Fibroblast of the aortic adventitia (primary cell): ENCODE results near the gene MBNL2. TPM values are rescaled to one million over a fixed set of nuclear protein-coding genes. Genes with fewer than 3 reads are reported as not detected.

Source experiments
- DNase-seq: peaks from one replicate; pipeline ENCODE4 v3.0.0-alpha.2; 2010; ENCODE audit warnings: low read depth
- H3K4me3 ChIP-seq: 2 replicates; pipeline ENCODE4 v1.5.1; 2011; ENCODE audit warnings: low read depth, mild to moderate bottlenecking, control low read depth, low read length, moderate library complexity
- total RNA-seq: library from RNA; depleted of rRNA; stranded (reverse); fragments of >200 nt; gene quantifications from 2 replicates; pipeline ENCODE4 v1.2.3, GENCODE V29; 2012; ENCODE audit warnings: low replicate concordance
- TF ChIP-seq, protein P1 (sequence below): IDR thresholded peaks from 2 replicates; pipeline ENCODE4 v1.5.1; 2011; ENCODE audit warnings: mild to moderate bottlenecking, low read length, control low read depth, inconsistent platforms; ENCODE audit not compliant: insufficient read depth

The MBNL2 gene, protein sequence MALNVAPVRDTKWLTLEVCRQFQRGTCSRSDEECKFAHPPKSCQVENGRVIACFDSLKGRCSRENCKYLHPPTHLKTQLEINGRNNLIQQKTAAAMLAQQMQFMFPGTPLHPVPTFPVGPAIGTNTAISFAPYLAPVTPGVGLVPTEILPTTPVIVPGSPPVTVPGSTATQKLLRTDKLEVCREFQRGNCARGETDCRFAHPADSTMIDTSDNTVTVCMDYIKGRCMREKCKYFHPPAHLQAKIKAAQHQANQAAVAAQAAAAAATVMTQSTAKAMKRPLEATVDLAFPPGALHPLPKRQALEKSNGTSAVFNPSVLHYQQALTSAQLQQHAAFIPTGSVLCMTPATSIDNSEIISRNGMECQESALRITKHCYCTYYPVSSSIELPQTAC
- 44.3 and 120 TPM in 2 replicates for total RNA-seq

DNA sequence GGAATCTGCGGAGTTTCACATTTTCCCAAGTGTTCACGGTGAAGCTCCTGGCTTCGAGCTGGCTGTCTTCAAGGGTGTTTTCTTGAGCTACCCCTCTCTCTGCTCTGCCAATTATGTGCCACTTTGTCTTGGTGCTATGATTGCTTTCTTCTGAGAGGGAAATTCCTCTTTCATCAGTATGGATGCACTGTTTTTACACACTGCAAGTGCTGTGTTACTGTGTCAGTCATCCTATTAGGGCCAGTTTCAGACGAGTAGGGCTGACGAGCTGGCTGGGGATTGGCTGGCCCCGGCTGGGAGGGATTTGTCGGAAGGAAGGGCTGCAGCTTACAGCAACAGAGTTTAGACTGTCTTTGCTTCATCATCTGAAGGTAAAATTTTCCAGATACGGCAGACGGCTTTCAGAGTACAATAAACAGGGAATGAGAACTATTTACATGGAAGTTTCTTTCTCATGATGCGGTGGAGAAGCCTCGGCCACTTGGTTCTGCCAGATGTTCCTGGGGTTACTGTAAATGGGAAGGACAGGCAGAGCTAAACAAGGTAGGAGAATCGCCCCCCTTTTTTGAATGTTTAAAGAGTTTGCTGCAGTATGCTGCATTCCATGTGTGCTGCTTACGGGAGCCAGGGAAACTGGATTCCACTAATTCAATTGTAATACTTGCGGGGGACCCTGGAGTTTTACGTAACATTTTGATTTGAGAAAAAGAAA, at the start of gene MBNL2:
TSS of gene MBNL2 (plus strand) at position 345 of the 712 bp plus-strand sequence. CDS start 53,903 bp downstream, outside the sequence.
- DNase-seq, result peak; percentile 93
- peak within 1 kb of the TSS; percentile 91 for H3K4me3 ChIP-seq
- TF ChIP-seq, protein P1, sequence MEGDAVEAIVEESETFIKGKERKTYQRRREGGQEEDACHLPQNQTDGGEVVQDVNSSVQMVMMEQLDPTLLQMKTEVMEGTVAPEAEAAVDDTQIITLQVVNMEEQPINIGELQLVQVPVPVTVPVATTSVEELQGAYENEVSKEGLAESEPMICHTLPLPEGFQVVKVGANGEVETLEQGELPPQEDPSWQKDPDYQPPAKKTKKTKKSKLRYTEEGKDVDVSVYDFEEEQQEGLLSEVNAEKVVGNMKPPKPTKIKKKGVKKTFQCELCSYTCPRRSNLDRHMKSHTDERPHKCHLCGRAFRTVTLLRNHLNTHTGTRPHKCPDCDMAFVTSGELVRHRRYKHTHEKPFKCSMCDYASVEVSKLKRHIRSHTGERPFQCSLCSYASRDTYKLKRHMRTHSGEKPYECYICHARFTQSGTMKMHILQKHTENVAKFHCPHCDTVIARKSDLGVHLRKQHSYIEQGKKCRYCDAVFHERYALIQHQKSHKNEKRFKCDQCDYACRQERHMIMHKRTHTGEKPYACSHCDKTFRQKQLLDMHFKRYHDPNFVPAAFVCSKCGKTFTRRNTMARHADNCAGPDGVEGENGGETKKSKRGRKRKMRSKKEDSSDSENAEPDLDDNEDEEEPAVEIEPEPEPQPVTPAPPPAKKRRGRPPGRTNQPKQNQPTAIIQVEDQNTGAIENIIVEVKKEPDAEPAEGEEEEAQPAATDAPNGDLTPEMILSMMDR, result no peak

DNA sequence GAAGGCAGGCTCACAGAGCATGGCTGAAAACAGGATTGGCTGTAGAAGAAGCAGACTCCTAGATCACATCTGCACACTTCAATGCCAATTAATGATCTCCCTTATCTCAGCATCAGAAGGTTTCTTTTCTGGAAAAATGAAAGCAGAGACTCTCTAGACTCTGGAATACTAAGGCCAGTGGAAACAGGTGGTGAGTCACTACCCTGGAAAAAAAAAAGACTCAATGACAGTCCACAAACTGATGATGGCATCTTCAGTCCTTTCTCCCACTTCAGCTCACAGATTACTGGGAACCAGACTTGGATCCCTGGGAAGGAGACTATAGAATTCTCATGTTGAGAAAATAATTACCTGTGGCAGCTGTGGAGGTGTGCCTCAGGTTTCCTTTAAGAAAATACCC, 47.5 kb upstream of the MBNL2 start:
- TF ChIP-seq, protein P1, result no peak
- H3K4me3 ChIP-seq, result no peak overlapping the region
- no peak for DNase-seq

DNA sequence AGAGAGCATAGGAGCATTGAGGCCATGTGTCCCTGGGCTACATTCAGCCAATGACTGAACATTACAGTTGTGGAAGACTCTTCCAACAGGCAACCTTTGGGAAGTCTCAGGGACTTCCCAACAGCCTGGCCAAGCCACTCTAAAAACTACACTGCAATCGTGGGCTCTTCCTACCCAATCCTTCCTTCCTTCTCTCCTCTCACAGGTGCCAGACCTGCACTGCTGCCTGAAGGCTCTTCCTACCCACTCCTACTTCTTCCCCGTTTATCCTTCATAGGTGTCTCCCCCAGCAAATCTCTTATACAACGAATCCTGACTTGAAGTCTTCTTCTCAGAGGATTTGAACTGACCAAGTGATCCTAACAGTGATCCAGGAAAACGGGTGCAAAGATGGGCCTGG, 47.1 kb upstream of the MBNL2 start:
- no peak for DNase-seq
- H3K4me3 ChIP-seq, result no peak overlapping the region
- TF ChIP-seq, protein P1, result no peak

DNA sequence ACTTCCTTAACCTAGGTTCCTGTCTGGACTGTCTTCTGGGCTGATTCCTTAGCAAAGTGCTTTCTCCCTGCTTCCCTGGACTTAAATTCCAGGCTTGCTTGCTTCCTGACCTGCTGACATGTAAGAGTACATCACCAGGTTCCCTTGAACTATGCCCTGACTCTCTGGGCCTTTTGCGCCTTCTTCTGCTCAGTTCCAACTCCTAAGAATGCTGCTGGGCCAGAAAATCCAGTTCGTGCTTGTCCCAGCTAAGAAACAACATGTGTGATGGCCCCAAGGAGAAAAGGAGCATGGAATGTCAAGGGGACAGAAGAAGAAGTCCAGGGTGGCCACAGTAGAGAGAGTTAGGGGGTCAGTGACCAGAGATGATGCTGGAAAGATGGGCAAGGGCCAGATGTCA, 42.6 kb upstream of the MBNL2 start:
- TF ChIP-seq, protein P1, result no peak

DNA sequence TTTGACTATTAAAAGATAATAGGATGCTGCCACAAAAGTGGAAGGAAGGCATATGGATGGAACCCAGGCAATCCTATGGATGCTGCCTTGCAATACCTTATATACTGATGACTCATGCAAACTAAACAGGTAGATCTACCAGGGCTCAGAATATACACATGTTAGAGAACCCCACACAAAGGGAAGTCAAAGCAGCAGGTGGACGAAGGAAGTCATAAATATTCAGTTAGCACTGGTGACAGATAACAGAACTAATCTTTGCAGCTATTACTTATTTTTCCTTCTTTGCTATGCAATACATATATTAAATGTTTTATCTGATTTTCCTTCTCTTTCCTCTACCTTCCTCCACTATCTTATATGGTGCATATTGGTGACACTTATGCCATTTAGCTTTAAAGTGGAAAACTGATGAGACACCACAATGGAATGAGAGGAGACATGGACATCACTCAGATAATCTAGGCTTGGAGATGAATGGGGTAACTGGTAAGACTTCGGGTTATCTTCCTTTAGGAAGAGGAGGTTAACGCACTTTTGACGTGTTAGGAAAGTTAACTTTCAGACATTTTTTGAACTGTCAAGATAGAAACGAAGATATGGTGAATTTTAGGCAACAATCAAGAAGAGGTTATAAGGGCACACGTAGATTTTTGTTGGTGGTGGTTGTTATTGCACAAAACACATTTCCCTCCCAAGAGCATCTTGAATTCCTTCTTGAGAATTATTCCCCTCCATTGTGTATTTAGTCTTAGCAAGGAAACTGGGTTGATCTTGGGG, 39.8 kb upstream of the MBNL2 start:
- TF ChIP-seq, protein P1, result no peak
- no peak overlapping the region for H3K4me3 ChIP-seq
- no peak for DNase-seq

More for the DNA sequence above, 42.6 kb upstream of the MBNL2 start:
- H3K4me3 ChIP-seq, result no peak overlapping the region
- DNase-seq, result no peak

DNA sequence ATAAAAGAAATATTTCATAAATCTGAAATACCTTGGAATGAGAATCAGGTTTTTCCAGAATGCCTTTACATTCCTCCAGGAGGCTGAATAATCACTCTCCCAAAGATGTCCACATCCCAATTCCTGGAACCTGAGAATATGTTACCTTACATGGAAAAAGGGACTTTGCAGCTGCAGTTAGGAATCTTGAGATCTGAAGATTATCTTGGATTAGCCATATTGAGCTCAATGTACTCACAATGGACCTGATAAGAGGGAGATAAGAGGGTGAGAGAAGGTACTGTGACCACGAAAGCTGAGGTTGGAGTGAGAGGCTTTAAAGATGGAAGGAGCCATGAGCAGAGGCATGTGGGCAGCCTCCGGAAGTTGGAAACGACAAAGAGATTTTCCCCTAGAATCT, 36.8 kb upstream of the MBNL2 start:
- TF ChIP-seq, protein P1, result no peak
- no peak overlapping the region for H3K4me3 ChIP-seq
- peak; percentile 2 for DNase-seq
